ENCODE data around the gene DYSF.
"Not testable (repeated sequence)": the region's sequence is repeated elsewhere in the genome, so short reads cannot be mapped to it uniquely, and the experiment has no call there.

Gene DYSF

GRCh38 chr2:71471276-71471675, 17.9 kb downstream of the DYSF start:
- no peak for DNase-seq (ENCODE audit: low read depth in 1 of 2, low spot score in 1 of 2)

- DNase-seq (ENCODE audit: low read depth in 1 of 2, low spot score in 1 of 2) = no peak
Measured at GRCh38 chr2:71472019-71472418, 18.7 kb downstream of the DYSF start.

- DNase-seq (ENCODE audit: low read depth in 1 of 2, low spot score in 1 of 2) = no peak
Measured at GRCh38 chr2:71473346-71474031, 20.1 kb downstream of the DYSF start.

- DNase-seq (ENCODE audit: low read depth in 1 of 2, low spot score in 1 of 2) = no peak
Measured at GRCh38 chr2:71474116-71474743, 20.9 kb downstream of the DYSF start.

- DNase-seq (ENCODE audit: low read depth in 1 of 2, low spot score in 1 of 2) = no peak
Measured at GRCh38 chr2:71474744-71475397, 21.5 kb downstream of the DYSF start.

- DNase-seq (ENCODE audit: low read depth in 1 of 2, low spot score in 1 of 2) = no peak
Measured at GRCh38 chr2:71476495-71476894, 23.1 kb downstream of the DYSF start.

- DNase-seq (ENCODE audit: low read depth in 1 of 2, low spot score in 1 of 2) = no peak
Measured at GRCh38 chr2:71477231-71477691, 23.9 kb downstream of the DYSF start.

GRCh38 chr2:71478806-71479205, 25.4 kb downstream of the DYSF start:
- no peak for DNase-seq (ENCODE audit: low read depth in 1 of 2, low spot score in 1 of 2)

- DNase-seq (ENCODE audit: low read depth in 1 of 2, low spot score in 1 of 2) = no peak
Measured at GRCh38 chr2:71479261-71479660, 25.9 kb downstream of the DYSF start.

- no peak for DNase-seq (ENCODE audit: low read depth in 1 of 2, low spot score in 1 of 2)
Measured at GRCh38 chr2:71481111-71481510, 27.8 kb downstream of the DYSF start.

GRCh38 chr2:71482055-71482454, 28.7 kb downstream of the DYSF start:
- DNase-seq (ENCODE audit: low read depth in 1 of 2, low spot score in 1 of 2) = no peak

GRCh38 chr2:71483246-71483645, 29.9 kb downstream of the DYSF start:
- DNase-seq (ENCODE audit: low read depth in 1 of 2, low spot score in 1 of 2) = no peak

- DNase-seq (ENCODE audit: low read depth in 1 of 2, low spot score in 1 of 2) = no peak
Measured at GRCh38 chr2:71484354-71484753, 31.0 kb downstream of the DYSF start.

- no peak for DNase-seq (ENCODE audit: low read depth in 1 of 2, low spot score in 1 of 2)
Measured at GRCh38 chr2:71486881-71487640, 33.7 kb downstream of the DYSF start.

- not testable (repeated sequence) for DNase-seq (ENCODE audit: low read depth in 1 of 2, low spot score in 1 of 2)
Measured at GRCh38 chr2:71491551-71491950, 38.2 kb downstream of the DYSF start.

- DNase-seq (ENCODE audit: low read depth in 1 of 2, low spot score in 1 of 2) = no peak
Measured at GRCh38 chr2:71492112-71492511, 38.8 kb downstream of the DYSF start.

GRCh38 chr2:71494091-71494490, 40.7 kb downstream of the DYSF start:
- DNase-seq (ENCODE audit: low read depth in 1 of 2, low spot score in 1 of 2) = no peak

GRCh38 chr2:71494523-71495155, 41.3 kb downstream of the DYSF start:
- no peak for DNase-seq (ENCODE audit: low read depth in 1 of 2, low spot score in 1 of 2)

- DNase-seq (ENCODE audit: low read depth in 1 of 2, low spot score in 1 of 2) = no peak
Measured at GRCh38 chr2:71496156-71496770, 42.9 kb downstream of the DYSF start.

GRCh38 chr2:71498261-71498701, 44.9 kb downstream of the DYSF start:
- no peak for DNase-seq (ENCODE audit: low read depth in 1 of 2, low spot score in 1 of 2)

- DNase-seq (ENCODE audit: low read depth in 1 of 2, low spot score in 1 of 2) = no peak
Measured at GRCh38 chr2:71499691-71500090, 46.3 kb downstream of the DYSF start.
